Neuronal stem cell (in vitro differentiated cells): Measurements from ENCODE around the gene CSF2RB.
A peak's percentile ranks its signal among the peaks of the same experiment; 100 is the strongest.

ENCODE experiments used
- DNase-seq: peaks from one replicate; pipeline ENCODE4 v3.0.0-alpha.2; 2013; ENCODE audit warnings: low spot score
- H2AFZ ChIP-seq: one replicate; pipeline ENCODE4 v1.6.1; 2013; ENCODE audit warnings: mild to moderate bottlenecking, low read length, inconsistent platforms
- H2AK5ac ChIP-seq: 2 replicates; pipeline ENCODE4 v1.6.1; 2013; ENCODE audit warnings: low read depth, mild to moderate bottlenecking, inconsistent platforms, low read length, moderate library complexity, mixed read lengths
- H2BK120ac ChIP-seq: 2 replicates; pipeline ENCODE4 v1.6.1; 2013; ENCODE audit warnings: low read depth, mild to moderate bottlenecking, inconsistent platforms, low read length, moderate library complexity, mixed read lengths
- H2BK12ac ChIP-seq: one replicate; pipeline ENCODE4 v1.6.1; 2013; ENCODE audit warnings: low read length, inconsistent platforms
- H2BK15ac ChIP-seq: 2 replicates; pipeline ENCODE4 v1.6.1; 2013; ENCODE audit warnings: mild to moderate bottlenecking, low read length, inconsistent platforms, mixed read lengths
- H2BK5ac ChIP-seq: one replicate; pipeline ENCODE4 v1.6.1; 2013; ENCODE audit warnings: inconsistent platforms, mild to moderate bottlenecking, low read length, moderate library complexity
- H3K14ac ChIP-seq: one replicate; pipeline ENCODE4 v1.6.1; 2013; ENCODE audit warnings: low read length, inconsistent platforms
- H3K18ac ChIP-seq: 2 replicates; pipeline ENCODE4 v1.6.1; 2013; ENCODE audit warnings: low read length, inconsistent platforms
- H3K23ac ChIP-seq: 2 replicates; pipeline ENCODE4 v1.6.1; 2013; ENCODE audit warnings: low read depth, mild to moderate bottlenecking, mixed read lengths, low read length, inconsistent platforms; ENCODE audit not compliant: poor library complexity
- H3K27ac ChIP-seq: replicated peaks from 3 replicates; pipeline ENCODE4 v1.5.1; 2013; ENCODE audit warnings: low read length, inconsistent platforms
- H3K27me3 ChIP-seq, 3 experiments: 2 replicates each; pipeline ENCODE4 v1.6.1; 2013; ENCODE audit warnings: low read length in 3 of 3, mild to moderate bottlenecking in 2 of 3, inconsistent platforms in 1 of 3, low read depth in 1 of 3, mixed read lengths in 1 of 3, moderate library complexity in 1 of 3; ENCODE audit not compliant: control insufficient read depth in 3 of 3, insufficient read depth in 3 of 3
- H3K36me3 ChIP-seq, 2 donors: replicated peaks in 1 of 2; 2 replicates each; pipeline ENCODE4 v1.6.1; 2013; ENCODE audit warnings: low read length in 2 of 2; ENCODE audit not compliant: control insufficient read depth in 2 of 2, insufficient read depth in 2 of 2
- H3K4ac ChIP-seq: 2 replicates; pipeline ENCODE4 v1.6.1; 2013; ENCODE audit warnings: inconsistent platforms, mild to moderate bottlenecking, low read length, moderate library complexity
- H3K4me1 ChIP-seq, 2 donors: 1 replicate in 1 of 2; 2 replicates in 1 of 2; pipeline ENCODE4 v1.6.1; 2013; ENCODE audit warnings: low read length in 2 of 2, low read depth in 1 of 2; ENCODE audit not compliant: control insufficient read depth in 2 of 2, insufficient read depth in 1 of 2
- H3K4me2 ChIP-seq: one replicate; pipeline ENCODE4 v1.6.1; 2013; ENCODE audit warnings: mild to moderate bottlenecking, low read length, inconsistent platforms; ENCODE audit not compliant: insufficient read depth, poor library complexity, severe bottlenecking
- H3K4me3 ChIP-seq, 2 donors: 2 replicates each; pipeline ENCODE4 v1.5.1; 2013; ENCODE audit warnings: low read length in 2 of 2, mild to moderate bottlenecking in 2 of 2, inconsistent platforms in 1 of 2, moderate library complexity in 1 of 2
- H3K79me1 ChIP-seq: one replicate; pipeline ENCODE4 v1.6.1; 2013; ENCODE audit warnings: low read depth, mild to moderate bottlenecking, inconsistent platforms, low read length, moderate library complexity
- H3K9ac ChIP-seq: one replicate; pipeline ENCODE4 v1.6.1; 2013; ENCODE audit warnings: mild to moderate bottlenecking, low read depth, low read length, inconsistent platforms; ENCODE audit not compliant: poor library complexity
- H3K9me3 ChIP-seq, 2 donors: replicated peaks in 1 of 2; 2 replicates each; pipeline versions ENCODE3 to v1.6.1; 2013; ENCODE audit warnings: low read length in 2 of 2, mild to moderate bottlenecking in 2 of 2, inconsistent platforms in 1 of 2, low read depth in 1 of 2, mixed read lengths in 1 of 2, moderate library complexity in 1 of 2; ENCODE audit not compliant: control insufficient read depth in 2 of 2, insufficient read depth in 1 of 2
- H4K8ac ChIP-seq: one replicate; pipeline ENCODE4 v1.6.1; 2013; ENCODE audit warnings: low read depth, mild to moderate bottlenecking, inconsistent platforms, low read length, moderate library complexity
- H4K91ac ChIP-seq: one replicate; pipeline ENCODE4 v1.6.1; 2013; ENCODE audit warnings: low read length, low read depth, mild to moderate bottlenecking, inconsistent platforms; ENCODE audit not compliant: poor library complexity
- WGBS, 2 donors: extraction: QIAGEN DNeasy Blood & Tissue Kit; methylation state at CpG; one replicate each; pipeline ENCODE4 v1.1.7; 2013; ENCODE audit warnings: missing lambda C conversion rate in 2 of 2, mixed read lengths in 1 of 2; ENCODE audit not compliant: insufficient read length in 2 of 2, insufficient replicate concordance in 1 of 2; ENCODE audit errors: extremely low coverage in 2 of 2; 5-methylcytosine and 5-hydroxymethylcytosine counted together

Gene CSF2RB

DNA sequence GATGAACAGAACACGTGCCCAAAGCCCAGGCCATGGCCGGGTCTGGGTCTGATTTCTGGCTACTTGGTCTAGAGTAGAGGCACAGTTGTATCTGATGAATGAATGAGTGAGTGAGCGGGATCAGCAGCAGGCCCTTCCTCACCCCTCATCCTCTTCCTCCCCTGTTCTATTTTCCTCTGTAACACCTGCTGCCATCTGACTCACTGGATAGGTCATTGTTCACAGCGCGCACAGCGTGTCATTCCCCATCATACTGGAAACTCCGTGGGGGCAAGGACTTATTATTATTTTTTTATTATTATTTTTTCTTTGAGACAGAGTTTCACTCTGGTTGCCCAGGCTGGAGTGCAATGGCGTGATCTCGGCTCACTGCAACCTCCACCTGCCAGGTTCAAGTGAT is 38.7 kb upstream of the CSF2RB start:
- Histone ChIP-seq H3K27ac (no peak overlapping the region), H4K91ac (no peak overlapping the region), H4K8ac (no peak overlapping the region), H2BK5ac (no peak overlapping the region), H2AFZ (no peak overlapping the region), H2AK5ac (no peak overlapping the region), H3K14ac (no peak overlapping the region), H3K23ac (no peak overlapping the region), H3K4ac (no peak overlapping the region), H3K9me3 (no peaks in the 10 kb centered on the region), H3K79me1 (no peaks in the 10 kb centered on the region), H3K27me3 (peaks cover 0 to 30% (median 0%) of the 10 kb centered on the region in 3 experiments), H3K4me2 (no peak overlapping the region), H3K9ac (no peak overlapping the region), H3K18ac (no peak overlapping the region), H3K36me3 (no peaks in the 10 kb centered on the region), H3K4me3 (no peak overlapping the region), H2BK12ac (no peak overlapping the region), H2BK15ac (no peak overlapping the region), H2BK120ac (no peak overlapping the region), H3K4me1 (no peaks in the 10 kb centered on the region)
- no CpG with 5 or more reads among the region's 9 CpGs for WGBS, 2 donors
- no peak for DNase-seq

DNA sequence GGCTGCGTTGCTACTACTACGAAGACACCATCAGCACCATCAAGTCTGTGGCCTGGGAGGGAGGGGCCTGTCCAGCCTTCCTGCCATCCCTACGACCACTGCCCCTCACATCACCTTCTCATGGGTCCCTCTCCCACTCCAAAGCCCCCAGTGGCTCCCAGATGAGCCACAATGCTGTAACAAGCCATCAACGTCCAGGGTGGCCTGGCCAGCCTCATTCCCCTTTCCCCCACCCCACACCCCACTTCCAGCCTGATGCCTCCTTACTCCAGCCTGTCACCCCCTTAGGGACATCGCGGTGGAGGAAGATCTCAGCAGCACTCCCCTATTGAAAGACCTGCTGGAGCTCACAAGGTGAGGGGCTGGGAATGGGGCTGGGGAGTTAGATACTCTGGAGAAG is 37.7 kb upstream of the CSF2RB start:
- H4K8ac ChIP-seq: no peak overlapping the region
- no peaks in the 10 kb centered on the region for H3K79me1 ChIP-seq
- no peak overlapping the region for H3K14ac ChIP-seq
- H2BK12ac ChIP-seq: no peak overlapping the region
- no peak for DNase-seq
- H2BK5ac ChIP-seq: no peak overlapping the region
- no peaks in the 10 kb centered on the region for H3K9me3 ChIP-seq
- no peaks in the 10 kb centered on the region for H3K36me3 ChIP-seq
- H2AFZ ChIP-seq: no peak overlapping the region
- no peak overlapping the region for H3K4me2 ChIP-seq
- WGBS, 2 donors: no CpG with 5 or more reads among the region's 6 CpGs
- no peak overlapping the region for H2BK15ac ChIP-seq
- H3K4ac ChIP-seq: no peak overlapping the region
- no peak overlapping the region for H3K4me3 ChIP-seq
- peaks cover 0 to 22% (median 0%) of the 10 kb centered on the region in 3 experiments for H3K27me3 ChIP-seq
- peak overlapping the region; percentile 11 for H2AK5ac ChIP-seq
- H3K27ac ChIP-seq: no peak overlapping the region
- H2BK120ac ChIP-seq: no peak overlapping the region
- no peak overlapping the region for H3K23ac ChIP-seq
- H3K9ac ChIP-seq: no peak overlapping the region
- H3K4me1 ChIP-seq: no peaks in the 10 kb centered on the region
- H4K91ac ChIP-seq: no peak overlapping the region
- H3K18ac ChIP-seq: peak overlapping the region; percentile 3

- H2BK12ac ChIP-seq: no peak overlapping the region
- no CpG with 5 or more reads among the region's 7 CpGs for WGBS, 2 donors
- H3K27ac ChIP-seq: no peak overlapping the region
- no peak for DNase-seq
- no peaks in the 10 kb centered on the region for H3K36me3 ChIP-seq
- no peak overlapping the region for H3K4ac ChIP-seq
- H3K9me3 ChIP-seq: peaks cover 0 to 2% of the 10 kb centered on the region in 2 donors
- no peak overlapping the region for H4K91ac ChIP-seq
- H3K9ac ChIP-seq: no peak overlapping the region
- H3K27me3 ChIP-seq: peaks cover 0 to 21% (median 0%) of the 10 kb centered on the region in 3 experiments
- no peak overlapping the region for H2AFZ ChIP-seq
- no peak overlapping the region for H3K18ac ChIP-seq
- no peak overlapping the region for H2BK15ac ChIP-seq
- no peaks in the 10 kb centered on the region for H3K4me1 ChIP-seq
- H3K23ac ChIP-seq: no peak overlapping the region
- H4K8ac ChIP-seq: no peak overlapping the region
- no peak overlapping the region for H3K14ac ChIP-seq
- H3K79me1 ChIP-seq: no peaks in the 10 kb centered on the region
- no peak overlapping the region for H3K4me3 ChIP-seq
- no peak overlapping the region for H2BK120ac ChIP-seq
- no peak overlapping the region for H3K4me2 ChIP-seq
- H2BK5ac ChIP-seq: no peak overlapping the region
- no peak overlapping the region for H2AK5ac ChIP-seq
These were observed 33.7 kb upstream of the CSF2RB start for GRCh38 chr22:36879775-36880174.

- no peak overlapping the region for H2BK120ac ChIP-seq
- no peak overlapping the region for H3K18ac ChIP-seq
- no peak overlapping the region for H2BK12ac ChIP-seq
- H3K9ac ChIP-seq: no peak overlapping the region
- no peak overlapping the region for H3K27ac ChIP-seq
- H3K9me3 ChIP-seq: peaks cover 0 to 2% of the 10 kb centered on the region in 2 donors
- H4K91ac ChIP-seq: no peak overlapping the region
- no peak for DNase-seq
- no peak overlapping the region for H3K4me3 ChIP-seq
- H2AK5ac ChIP-seq: no peak overlapping the region
- H2AFZ ChIP-seq: no peak overlapping the region
- H3K27me3 ChIP-seq: peaks cover 0 to 31% (median 0%) of the 10 kb centered on the region in 3 experiments
- H3K23ac ChIP-seq: no peak overlapping the region
- no peaks in the 10 kb centered on the region for H3K36me3 ChIP-seq
- no peak overlapping the region for H2BK5ac ChIP-seq
- H4K8ac ChIP-seq: no peak overlapping the region
- H3K4me2 ChIP-seq: no peak overlapping the region
- H3K4me1 ChIP-seq: no peaks in the 10 kb centered on the region
- no peak overlapping the region for H2BK15ac ChIP-seq
- H3K4ac ChIP-seq: no peak overlapping the region
- WGBS, 2 donors: no CpG with 5 or more reads among the region's 1 CpG
- H3K14ac ChIP-seq: no peak overlapping the region
- no peaks in the 10 kb centered on the region for H3K79me1 ChIP-seq
These were observed 31.8 kb upstream of the CSF2RB start for GRCh38 chr22:36881504-36882245.
